Measurements from ENCODE around the gene SEC22A. TPM values are rescaled to one million over a fixed set of nuclear protein-coding genes. Genes with fewer than 3 reads are reported as not detected.

SEC22A gene
- total and polyA plus RNA-seq, 5 donors from 2014 or later: 14.9 to 23.1 (median 20.1) TPM

DNA sequence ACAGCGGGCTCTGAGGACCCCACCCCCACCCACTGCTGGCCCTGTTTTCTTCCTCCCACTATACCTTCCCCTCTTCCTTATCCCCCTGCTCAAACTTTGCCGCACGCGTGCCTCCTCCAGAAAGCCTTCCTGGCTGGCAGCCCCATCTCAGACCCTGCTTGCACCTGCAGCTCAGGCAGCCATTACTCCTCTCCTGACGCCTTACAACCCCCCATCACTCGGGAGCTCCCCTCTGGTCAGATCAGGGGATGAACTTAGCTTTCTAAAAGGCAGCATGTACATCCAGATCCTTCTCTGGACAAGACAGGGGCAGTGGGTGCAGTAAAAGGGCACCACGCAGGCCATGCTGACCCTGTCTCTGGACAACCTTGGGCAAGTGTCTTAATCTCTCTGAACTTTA, 94.5 kb downstream of the SEC22A start:
- ATAC-seq (ENCODE audit: low read depth in 2 of 2): no peak
- no peak for DNase-seq
- H3K27ac ChIP-seq (ENCODE audit: insufficient read depth, low read length, poor library complexity, severe bottlenecking): no peak overlapping the region
- Mint-ChIP-seq H3K36me3 (no peaks in the 10 kb centered on the region), H3K4me3 (no peak overlapping the region), H3K9me3 (peaks cover 0 to 2% (median 0%) of the 10 kb centered on the region in 7 donors), H3K4me1 (no peaks in the 10 kb centered on the region), H3K27ac (no peak overlapping the region), H3K27me3 (peaks cover 4% of the 10 kb centered on the region)
- no peaks in the 10 kb centered on the region for H3K9me3 ChIP-seq (ENCODE audit: control insufficient read depth in 2 of 2, low read length in 2 of 2)
- H3K4me3 ChIP-seq (ENCODE audit: low read depth, low read length): no peak overlapping the region
- no peaks in the 10 kb centered on the region for H3K4me1 ChIP-seq (ENCODE audit: control insufficient read depth, insufficient read depth, low read length, poor library complexity, severe bottlenecking)
- no peaks in the 10 kb centered on the region for H3K27me3 ChIP-seq (ENCODE audit: control insufficient read depth, insufficient read depth, low read length)
- no peaks in the 10 kb centered on the region for H3K36me3 ChIP-seq (ENCODE audit: control insufficient read depth, insufficient read depth, low read length)

DNA sequence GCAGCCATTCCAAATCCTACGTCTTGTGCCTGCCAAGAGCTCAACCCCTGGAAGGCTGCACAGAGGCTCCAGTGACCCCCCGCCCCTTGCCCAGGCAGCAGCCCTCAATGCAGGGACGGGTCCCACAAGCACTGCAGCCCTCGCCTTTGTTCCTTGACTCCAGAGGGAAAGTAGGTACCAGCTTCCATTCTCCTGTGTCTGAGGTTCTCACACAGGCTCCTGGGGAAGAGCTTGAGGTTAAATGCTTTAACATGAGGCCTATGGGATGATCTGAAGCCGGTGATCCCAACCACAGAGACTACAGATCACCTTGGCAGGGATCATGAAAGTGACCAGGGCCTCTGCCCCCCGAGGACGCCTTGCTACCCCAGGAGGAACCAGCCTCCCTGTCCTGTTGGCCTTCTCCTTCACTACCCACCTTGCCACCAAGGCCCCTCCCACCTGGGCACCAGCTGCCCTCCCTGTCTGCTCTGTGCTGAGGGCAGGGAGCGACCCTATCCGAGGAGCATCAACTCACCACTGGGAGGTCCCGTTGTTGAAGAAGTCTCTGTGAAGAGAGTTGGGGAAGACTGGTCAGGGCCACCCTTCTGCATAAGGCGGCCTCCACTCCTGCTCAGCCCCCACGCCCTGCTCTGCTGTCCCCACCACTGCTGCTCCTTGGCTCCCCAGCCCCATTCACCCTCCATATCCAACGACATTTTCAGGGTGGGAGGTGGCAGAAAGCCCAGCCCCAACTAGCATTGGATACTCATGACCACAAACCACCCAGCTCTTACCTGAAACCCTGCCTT, 95.3 kb downstream of the SEC22A start:
- H3K36me3 Mint-ChIP-seq: no peaks in the 10 kb centered on the region
- H3K27me3 Mint-ChIP-seq: peaks cover 4% of the 10 kb centered on the region
- H3K4me1 Mint-ChIP-seq: no peaks in the 10 kb centered on the region
- H3K4me1 ChIP-seq (ENCODE audit: control insufficient read depth, insufficient read depth, low read length, poor library complexity, severe bottlenecking): no peaks in the 10 kb centered on the region
- no peaks in the 10 kb centered on the region for H3K9me3 ChIP-seq (ENCODE audit: control insufficient read depth in 2 of 2, low read length in 2 of 2)
- H3K9me3 Mint-ChIP-seq: peaks cover 0 to 2% (median 0%) of the 10 kb centered on the region in 7 donors
- peak overlapping the region in 1 of 3 donors; percentile 71 for H3K27ac Mint-ChIP-seq
- H3K4me3 Mint-ChIP-seq: no peak overlapping the region
- DNase-seq (no peak), ATAC-seq (ENCODE audit: low read depth in 2 of 2) (no peak)
- no peak overlapping the region for H3K4me3 ChIP-seq (ENCODE audit: low read depth, low read length)
- no peak overlapping the region for H3K27ac ChIP-seq (ENCODE audit: insufficient read depth, low read length, poor library complexity, severe bottlenecking)
- no peaks in the 10 kb centered on the region for H3K36me3 ChIP-seq (ENCODE audit: control insufficient read depth, insufficient read depth, low read length)
- no peaks in the 10 kb centered on the region for H3K27me3 ChIP-seq (ENCODE audit: control insufficient read depth, insufficient read depth, low read length)

DNA sequence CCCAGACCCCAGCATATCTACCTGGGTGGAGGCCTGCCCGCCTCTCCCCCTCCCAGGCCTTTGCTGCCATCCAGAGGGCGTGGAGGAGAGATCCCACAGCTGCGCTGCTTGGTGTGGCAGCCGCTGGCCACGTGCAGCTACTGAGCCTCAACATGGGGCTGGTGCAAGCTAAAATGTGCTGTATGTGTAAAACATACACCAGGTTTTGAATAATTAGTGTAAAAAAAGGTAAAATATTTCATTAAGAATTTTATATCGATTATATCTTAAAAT, 95.8 kb downstream of the SEC22A start:
- no peak overlapping the region for H3K4me3 Mint-ChIP-seq
- peak overlapping the region in 1 of 3 donors; percentile 71 for H3K27ac Mint-ChIP-seq
- H3K4me1 ChIP-seq (ENCODE audit: control insufficient read depth, insufficient read depth, low read length, poor library complexity, severe bottlenecking): no peaks in the 10 kb centered on the region
- no peak overlapping the region for H3K27ac ChIP-seq (ENCODE audit: insufficient read depth, low read length, poor library complexity, severe bottlenecking)
- DNase-seq (no peak), ATAC-seq (ENCODE audit: low read depth in 2 of 2) (no peak)
- H3K4me3 ChIP-seq (ENCODE audit: low read depth, low read length): no peak overlapping the region
- no peaks in the 10 kb centered on the region for H3K4me1 Mint-ChIP-seq
- no peaks in the 10 kb centered on the region for H3K9me3 ChIP-seq (ENCODE audit: control insufficient read depth in 2 of 2, low read length in 2 of 2)
- no peaks in the 10 kb centered on the region for H3K36me3 ChIP-seq (ENCODE audit: control insufficient read depth, insufficient read depth, low read length)
- H3K36me3 Mint-ChIP-seq: no peaks in the 10 kb centered on the region
- H3K27me3 Mint-ChIP-seq: peaks cover 4% of the 10 kb centered on the region
- H3K9me3 Mint-ChIP-seq: peaks cover 0 to 2% (median 0%) of the 10 kb centered on the region in 7 donors
- H3K27me3 ChIP-seq (ENCODE audit: control insufficient read depth, insufficient read depth, low read length): no peaks in the 10 kb centered on the region

DNA sequence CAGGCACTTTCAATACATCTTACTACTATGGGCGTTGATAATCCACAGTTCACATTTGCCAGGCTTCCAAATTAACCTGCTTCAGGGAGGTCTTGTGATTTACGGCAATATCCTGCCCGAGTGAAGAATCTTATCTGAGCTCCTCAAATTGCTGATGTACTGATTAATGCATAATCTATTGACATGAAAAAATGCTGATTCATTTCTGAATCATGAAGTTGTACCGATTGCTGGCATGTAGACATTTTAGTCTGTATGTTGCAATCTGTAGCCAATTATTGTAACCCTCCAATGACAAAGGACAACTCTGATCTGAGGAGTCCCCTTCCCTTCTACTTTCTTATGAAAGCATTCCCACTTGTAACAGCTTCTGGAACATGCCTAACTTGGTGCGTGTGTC, 97.2 kb downstream of the SEC22A start:
- peaks cover 0 to 2% (median 0%) of the 10 kb centered on the region in 7 donors for H3K9me3 Mint-ChIP-seq
- H3K4me3 Mint-ChIP-seq: no peak overlapping the region
- H3K4me3 ChIP-seq (ENCODE audit: low read depth, low read length): no peak overlapping the region
- H3K36me3 Mint-ChIP-seq: no peaks in the 10 kb centered on the region
- no peaks in the 10 kb centered on the region for H3K27me3 ChIP-seq (ENCODE audit: control insufficient read depth, insufficient read depth, low read length)
- H3K27ac ChIP-seq (ENCODE audit: insufficient read depth, low read length, poor library complexity, severe bottlenecking): no peak overlapping the region
- H3K36me3 ChIP-seq (ENCODE audit: control insufficient read depth, insufficient read depth, low read length): no peaks in the 10 kb centered on the region
- ATAC-seq (ENCODE audit: low read depth in 2 of 2) (no peak), DNase-seq (no peak)
- H3K4me1 ChIP-seq (ENCODE audit: control insufficient read depth, insufficient read depth, low read length, poor library complexity, severe bottlenecking): no peaks in the 10 kb centered on the region
- no peaks in the 10 kb centered on the region for H3K9me3 ChIP-seq (ENCODE audit: control insufficient read depth in 2 of 2, low read length in 2 of 2)
- H3K27me3 Mint-ChIP-seq: peaks cover 4% of the 10 kb centered on the region
- H3K27ac Mint-ChIP-seq: no peak overlapping the region
- H3K4me1 Mint-ChIP-seq: no peaks in the 10 kb centered on the region

DNA sequence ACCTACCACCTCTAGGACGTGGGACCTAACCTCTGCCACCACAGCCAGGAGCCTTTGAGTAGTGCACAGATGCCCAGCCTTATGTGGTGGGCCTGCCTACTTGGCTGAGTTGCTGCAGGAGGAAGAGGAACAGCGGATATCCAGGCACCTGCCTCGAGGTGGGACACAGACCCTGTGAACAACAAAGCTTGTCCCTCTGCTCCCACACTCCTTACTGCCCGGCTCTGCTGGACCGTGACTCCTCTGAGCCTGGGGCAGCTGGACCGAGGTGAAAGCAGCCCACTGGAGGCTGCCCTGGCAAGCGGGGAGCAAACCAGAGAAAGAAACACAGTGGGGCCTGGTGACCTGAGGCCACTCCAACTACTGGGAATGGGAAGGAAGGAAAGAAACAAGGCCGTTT, 97.8 kb downstream of the SEC22A start:
- no peaks in the 10 kb centered on the region for H3K4me1 Mint-ChIP-seq
- no peak overlapping the region for H3K27ac ChIP-seq (ENCODE audit: insufficient read depth, low read length, poor library complexity, severe bottlenecking)
- ATAC-seq (ENCODE audit: low read depth in 2 of 2): no peak
- H3K27me3 Mint-ChIP-seq: peaks cover under 1% of the 10 kb centered on the region
- H3K27ac Mint-ChIP-seq: no peak overlapping the region
- no peaks in the 10 kb centered on the region for H3K4me1 ChIP-seq (ENCODE audit: control insufficient read depth, insufficient read depth, low read length, poor library complexity, severe bottlenecking)
- no peak overlapping the region for H3K4me3 ChIP-seq (ENCODE audit: low read depth, low read length)
- no peak overlapping the region for H3K4me3 Mint-ChIP-seq
- H3K36me3 ChIP-seq (ENCODE audit: control insufficient read depth, insufficient read depth, low read length): no peaks in the 10 kb centered on the region
- no peaks in the 10 kb centered on the region for H3K9me3 ChIP-seq (ENCODE audit: control insufficient read depth in 2 of 2, low read length in 2 of 2)
- H3K9me3 Mint-ChIP-seq: peaks cover 0 to 2% (median 0%) of the 10 kb centered on the region in 7 donors
- no peaks in the 10 kb centered on the region for H3K36me3 Mint-ChIP-seq
- no peak for DNase-seq
- no peaks in the 10 kb centered on the region for H3K27me3 ChIP-seq (ENCODE audit: control insufficient read depth, insufficient read depth, low read length)

DNA sequence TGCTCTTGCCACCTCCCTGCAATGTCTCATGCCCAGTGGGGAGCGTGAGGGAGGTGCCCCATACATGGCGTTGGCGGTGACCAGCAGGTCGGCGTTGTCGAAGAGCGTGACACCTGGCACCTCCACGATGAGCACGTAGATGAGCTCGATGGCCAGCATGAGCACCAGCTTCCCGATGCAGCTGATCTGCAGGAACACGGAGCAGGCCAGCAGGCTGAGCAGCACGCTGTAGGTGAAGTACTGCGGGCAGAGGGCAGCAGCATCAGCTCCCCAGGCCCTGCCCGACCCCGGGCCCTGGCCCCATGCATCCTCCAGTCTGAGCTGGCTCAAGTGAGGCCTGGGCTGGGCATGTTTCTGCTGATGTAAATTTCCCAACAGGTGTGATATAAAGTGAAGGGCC, 98.3 kb downstream of the SEC22A start:
- no peak for ATAC-seq (ENCODE audit: low read depth in 2 of 2)
- Mint-ChIP-seq H3K27ac (no peak overlapping the region), H3K27me3 (no peaks in the 10 kb centered on the region), H3K36me3 (no peaks in the 10 kb centered on the region), H3K4me1 (no peaks in the 10 kb centered on the region), H3K4me3 (no peak overlapping the region), H3K9me3 (peaks cover 0 to 2% (median 0%) of the 10 kb centered on the region in 7 donors)
- Histone ChIP-seq H3K4me3 (ENCODE audit: low read depth, low read length) (no peak overlapping the region), H3K4me1 (ENCODE audit: control insufficient read depth, insufficient read depth, low read length, poor library complexity, severe bottlenecking) (no peaks in the 10 kb centered on the region), H3K9me3 (ENCODE audit: control insufficient read depth in 2 of 2, low read length in 2 of 2) (no peaks in the 10 kb centered on the region), H3K27ac (ENCODE audit: insufficient read depth, low read length, poor library complexity, severe bottlenecking) (no peak overlapping the region), H3K27me3 (ENCODE audit: control insufficient read depth, insufficient read depth, low read length) (no peaks in the 10 kb centered on the region), H3K36me3 (ENCODE audit: control insufficient read depth, insufficient read depth, low read length) (no peaks in the 10 kb centered on the region)
- DNase-seq: no peak

DNA sequence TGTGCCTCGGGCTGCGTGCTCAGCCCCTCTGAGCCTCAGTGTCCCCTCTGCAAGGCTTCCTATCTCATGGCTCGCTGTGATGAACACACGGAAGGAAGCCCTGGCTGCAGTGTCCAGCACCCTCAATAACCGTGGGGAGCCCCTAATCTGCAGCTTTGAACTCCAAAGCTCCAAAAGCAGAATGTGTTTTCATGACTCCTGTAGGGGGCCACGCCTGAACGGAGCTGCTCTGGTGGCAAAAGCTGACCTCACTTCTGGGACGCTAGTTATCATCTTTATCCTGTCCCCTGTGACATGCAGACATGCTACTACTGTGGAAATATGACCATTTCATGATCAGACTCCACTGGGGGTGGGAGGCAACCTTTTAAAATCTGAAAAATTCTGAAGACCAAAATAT, 98.8 kb downstream of the SEC22A start:
- Histone ChIP-seq H3K4me1 (ENCODE audit: control insufficient read depth, insufficient read depth, low read length, poor library complexity, severe bottlenecking) (no peaks in the 10 kb centered on the region), H3K27me3 (ENCODE audit: control insufficient read depth, insufficient read depth, low read length) (no peaks in the 10 kb centered on the region), H3K4me3 (ENCODE audit: low read depth, low read length) (no peak overlapping the region), H3K27ac (ENCODE audit: insufficient read depth, low read length, poor library complexity, severe bottlenecking) (no peak overlapping the region), H3K9me3 (ENCODE audit: control insufficient read depth in 2 of 2, low read length in 2 of 2) (no peaks in the 10 kb centered on the region), H3K36me3 (ENCODE audit: control insufficient read depth, insufficient read depth, low read length) (no peaks in the 10 kb centered on the region)
- ATAC-seq (ENCODE audit: low read depth in 2 of 2) (no peak), DNase-seq (no peak)
- Mint-ChIP-seq H3K9me3 (peaks cover 0 to 2% (median 0%) of the 10 kb centered on the region in 7 donors), H3K36me3 (no peaks in the 10 kb centered on the region), H3K27ac (no peak overlapping the region), H3K4me3 (no peak overlapping the region), H3K4me1 (no peaks in the 10 kb centered on the region), H3K27me3 (no peaks in the 10 kb centered on the region)
